ENCODE data around the gene ZDHHC14.

ZDHHC14 gene

DNA sequence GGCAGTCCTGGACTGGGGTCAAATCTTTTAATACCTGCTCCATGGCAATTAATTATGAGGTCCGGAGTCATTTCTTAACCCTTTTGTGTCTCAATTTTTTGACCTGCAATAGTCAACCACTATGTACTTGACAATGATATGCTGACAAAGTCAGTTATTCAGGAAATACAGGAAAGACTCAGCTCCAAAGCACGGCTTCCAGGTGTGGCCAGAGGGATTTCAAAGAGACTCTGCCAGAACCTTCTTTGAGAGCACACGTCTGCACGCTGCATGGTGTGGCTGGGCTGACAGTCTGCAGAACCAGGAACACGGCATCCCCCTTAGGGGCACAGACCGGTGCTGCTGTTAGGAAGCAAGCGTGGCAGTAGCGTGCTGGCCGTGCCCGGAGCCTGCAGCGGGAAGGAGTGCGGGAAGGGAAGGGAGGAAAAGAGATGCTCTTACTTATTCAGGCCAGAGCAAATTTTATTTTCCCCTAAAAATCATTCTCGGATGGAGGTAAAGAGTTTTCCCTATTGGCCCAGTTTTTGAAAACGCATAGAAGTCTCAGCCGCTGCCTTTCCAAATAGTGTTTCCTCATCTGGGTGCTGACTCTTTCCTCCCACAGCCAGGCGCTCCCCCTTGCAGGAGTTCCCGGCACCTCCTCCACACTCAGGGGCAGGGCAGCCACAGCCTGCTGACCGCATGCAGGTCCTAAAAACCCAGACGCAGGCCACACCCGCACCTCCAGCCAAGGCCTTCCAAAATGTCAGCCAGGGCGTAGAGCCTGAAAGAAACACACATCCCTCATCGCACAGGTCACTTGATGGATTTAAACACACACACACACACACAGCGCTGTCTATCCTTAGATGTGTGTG lies 254.6 kb downstream of the ZDHHC14 start:
- H3K9ac ChIP-seq (ENCODE audit: low read length): no peak overlapping the region
- no peaks in the 10 kb centered on the region for H3K4me1 ChIP-seq (ENCODE audit: control insufficient read depth, insufficient read depth, low read length)
- no peaks in the 10 kb centered on the region for H3K36me3 ChIP-seq (ENCODE audit: control insufficient read depth, insufficient read depth, low read length)
- no peak overlapping the region for H3K4me3 ChIP-seq (ENCODE audit: low read length)
- H3K27me3 ChIP-seq (ENCODE audit: control insufficient read depth, insufficient read depth, low read length): no peaks in the 10 kb centered on the region
- H3K9me3 ChIP-seq (ENCODE audit: control insufficient read depth, low read length): no peaks in the 10 kb centered on the region

DNA sequence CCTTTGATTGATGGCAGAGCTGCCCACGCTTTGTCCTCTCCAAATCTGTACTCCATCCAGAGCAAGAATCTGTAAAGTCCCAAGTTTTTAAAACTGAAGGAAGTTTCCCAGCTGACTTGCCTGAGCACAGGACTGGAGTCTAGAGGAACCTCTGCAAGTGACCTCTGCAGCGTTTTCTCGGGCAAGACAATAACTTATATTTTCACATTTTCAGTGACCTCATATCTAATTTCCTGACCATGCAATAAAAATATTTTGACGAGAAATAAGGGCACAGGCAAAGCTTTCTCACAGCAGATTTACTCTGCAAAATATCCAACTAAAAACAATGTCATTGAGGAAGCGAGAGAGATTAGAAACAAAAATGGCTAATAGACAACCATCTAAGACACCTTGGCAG lies 256.5 kb downstream of the ZDHHC14 start:
- Histone ChIP-seq H3K27me3 (ENCODE audit: control insufficient read depth, insufficient read depth, low read length) (no peaks in the 10 kb centered on the region), H3K4me3 (ENCODE audit: low read length) (no peak overlapping the region), H3K4me1 (ENCODE audit: control insufficient read depth, insufficient read depth, low read length) (no peaks in the 10 kb centered on the region), H3K9me3 (ENCODE audit: control insufficient read depth, low read length) (no peaks in the 10 kb centered on the region), H3K9ac (ENCODE audit: low read length) (no peak overlapping the region), H3K36me3 (ENCODE audit: control insufficient read depth, insufficient read depth, low read length) (no peaks in the 10 kb centered on the region)

- H3K4me1 ChIP-seq (ENCODE audit: control insufficient read depth, insufficient read depth, low read length): no peaks in the 10 kb centered on the region
- no peak overlapping the region for H3K9ac ChIP-seq (ENCODE audit: low read length)
- no peaks in the 10 kb centered on the region for H3K9me3 ChIP-seq (ENCODE audit: control insufficient read depth, low read length)
- no peaks in the 10 kb centered on the region for H3K27me3 ChIP-seq (ENCODE audit: control insufficient read depth, insufficient read depth, low read length)
- no peaks in the 10 kb centered on the region for H3K36me3 ChIP-seq (ENCODE audit: control insufficient read depth, insufficient read depth, low read length)
- no peak overlapping the region for H3K4me3 ChIP-seq (ENCODE audit: low read length)
These were observed 257.1 kb downstream of the ZDHHC14 start for GRCh38 chr6:157637941-157638662.

- Histone ChIP-seq H3K36me3 (ENCODE audit: control insufficient read depth, insufficient read depth, low read length) (no peaks in the 10 kb centered on the region), H3K4me1 (ENCODE audit: control insufficient read depth, insufficient read depth, low read length) (no peaks in the 10 kb centered on the region), H3K27me3 (ENCODE audit: control insufficient read depth, insufficient read depth, low read length) (no peaks in the 10 kb centered on the region), H3K9ac (ENCODE audit: low read length) (no peak overlapping the region), H3K9me3 (ENCODE audit: control insufficient read depth, low read length) (no peaks in the 10 kb centered on the region), H3K4me3 (ENCODE audit: low read length) (no peak overlapping the region)
These were observed 257.8 kb downstream of the ZDHHC14 start for GRCh38 chr6:157638779-157639178.

DNA sequence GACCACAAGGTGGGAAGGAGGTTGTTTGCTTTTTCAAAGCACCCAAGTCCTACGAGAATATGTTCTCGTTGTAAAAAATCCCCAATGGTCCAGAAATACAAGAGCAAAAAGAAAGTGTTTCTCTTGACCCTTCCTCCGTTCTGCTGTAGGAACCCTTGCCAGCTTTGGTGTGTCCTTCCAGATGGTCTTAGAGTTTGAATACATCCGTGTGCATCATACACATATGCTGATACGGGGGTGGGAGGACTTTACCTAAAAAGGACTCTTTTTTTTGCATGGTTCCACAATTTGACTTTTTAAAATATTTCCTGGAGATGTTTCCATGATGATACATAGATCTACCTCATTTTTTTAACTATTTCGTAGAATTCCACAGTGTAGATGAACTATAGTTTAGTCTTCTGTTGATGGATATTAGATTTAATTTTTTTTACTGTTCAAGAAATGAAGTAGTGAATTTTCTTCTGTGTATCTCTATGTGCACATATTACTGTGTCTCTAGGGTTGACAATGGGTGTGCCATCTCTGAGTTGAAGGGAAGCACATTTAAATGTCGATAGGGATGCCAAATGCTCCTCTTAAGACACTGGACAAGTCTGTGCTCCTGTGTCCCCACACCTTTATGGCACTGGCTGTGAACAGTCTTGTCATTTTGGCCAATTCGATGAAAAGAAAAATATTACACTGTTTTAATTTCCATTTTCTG lies 259.9 kb downstream of the ZDHHC14 start:
- no peaks in the 10 kb centered on the region for H3K4me1 ChIP-seq (ENCODE audit: control insufficient read depth, insufficient read depth, low read length)
- H3K4me3 ChIP-seq (ENCODE audit: low read length): no peak overlapping the region
- no peaks in the 10 kb centered on the region for H3K36me3 ChIP-seq (ENCODE audit: control insufficient read depth, insufficient read depth, low read length)
- no peaks in the 10 kb centered on the region for H3K9me3 ChIP-seq (ENCODE audit: control insufficient read depth, low read length)
- H3K27me3 ChIP-seq (ENCODE audit: control insufficient read depth, insufficient read depth, low read length): no peaks in the 10 kb centered on the region
- no peak overlapping the region for H3K9ac ChIP-seq (ENCODE audit: low read length)

DNA sequence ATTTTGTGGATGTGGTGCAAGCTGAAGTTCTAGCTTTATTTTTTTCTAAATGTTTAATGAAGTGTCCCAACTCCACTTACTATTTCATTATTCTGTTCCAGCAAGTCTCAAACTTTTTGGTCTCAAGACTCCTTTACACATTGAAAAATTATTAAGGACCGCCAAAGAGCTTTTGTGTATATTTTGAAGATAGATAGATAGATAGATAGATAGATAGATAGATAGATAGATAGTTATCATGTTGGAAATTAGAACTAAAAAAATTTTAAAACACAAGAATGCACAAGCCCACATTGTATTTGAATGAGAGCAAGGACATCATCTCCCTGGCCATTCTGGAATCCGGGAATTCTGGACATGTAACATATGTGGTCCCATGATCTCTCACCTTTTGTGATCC lies 260.8 kb downstream of the ZDHHC14 start:
- Histone ChIP-seq H3K9ac (ENCODE audit: low read length) (no peak overlapping the region), H3K4me3 (ENCODE audit: low read length) (no peak overlapping the region), H3K9me3 (ENCODE audit: control insufficient read depth, low read length) (no peaks in the 10 kb centered on the region), H3K4me1 (ENCODE audit: control insufficient read depth, insufficient read depth, low read length) (no peaks in the 10 kb centered on the region), H3K36me3 (ENCODE audit: control insufficient read depth, insufficient read depth, low read length) (no peaks in the 10 kb centered on the region), H3K27me3 (ENCODE audit: control insufficient read depth, insufficient read depth, low read length) (no peaks in the 10 kb centered on the region)

- Histone ChIP-seq H3K36me3 (ENCODE audit: control insufficient read depth, insufficient read depth, low read length) (no peaks in the 10 kb centered on the region), H3K4me3 (ENCODE audit: low read length) (no peak overlapping the region), H3K9ac (ENCODE audit: low read length) (no peak overlapping the region), H3K9me3 (ENCODE audit: control insufficient read depth, low read length) (no peaks in the 10 kb centered on the region), H3K4me1 (ENCODE audit: control insufficient read depth, insufficient read depth, low read length) (no peaks in the 10 kb centered on the region), H3K27me3 (ENCODE audit: control insufficient read depth, insufficient read depth, low read length) (no peaks in the 10 kb centered on the region)
These were observed 261.7 kb downstream of the ZDHHC14 start for GRCh38 chr6:157642736-157643135.

GRCh38 chr6:157644043-157644810 lies 263.2 kb downstream of the ZDHHC14 start:
- H3K9me3 ChIP-seq (ENCODE audit: control insufficient read depth, low read length): no peaks in the 10 kb centered on the region
- no peak overlapping the region for H3K9ac ChIP-seq (ENCODE audit: low read length)
- no peak overlapping the region for H3K4me3 ChIP-seq (ENCODE audit: low read length)
- no peaks in the 10 kb centered on the region for H3K4me1 ChIP-seq (ENCODE audit: control insufficient read depth, insufficient read depth, low read length)
- no peaks in the 10 kb centered on the region for H3K36me3 ChIP-seq (ENCODE audit: control insufficient read depth, insufficient read depth, low read length)
- H3K27me3 ChIP-seq (ENCODE audit: control insufficient read depth, insufficient read depth, low read length): no peaks in the 10 kb centered on the region

DNA sequence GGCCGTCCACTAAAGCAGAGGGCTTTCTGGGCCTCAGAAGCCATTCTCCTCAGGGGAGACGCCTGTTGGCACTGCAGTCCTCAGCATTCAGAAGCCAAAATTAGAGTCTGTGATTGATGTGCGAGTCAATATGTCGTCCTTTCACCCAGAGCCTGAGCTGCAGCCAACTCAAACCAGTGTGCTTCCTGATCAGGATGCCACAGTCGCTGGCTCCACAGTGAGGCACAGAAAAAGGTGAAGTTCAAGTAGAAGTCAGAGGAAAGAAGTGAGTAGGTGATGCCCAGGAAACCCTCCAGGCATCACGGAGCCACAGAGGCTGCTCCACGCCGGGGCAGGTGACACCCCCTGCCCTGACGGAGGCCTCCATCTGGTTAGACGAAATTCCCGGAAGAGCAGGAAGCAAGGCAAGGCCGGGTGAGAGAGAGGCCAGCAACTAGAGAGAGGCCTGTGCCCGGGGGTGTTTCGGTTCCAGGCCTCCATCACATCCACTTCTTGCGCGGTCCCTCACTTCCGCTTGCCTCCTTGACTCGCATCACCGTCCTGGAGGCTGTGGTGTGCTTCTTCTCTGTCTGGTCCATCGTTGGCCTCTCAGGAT lies 264.3 kb downstream of the ZDHHC14 start:
- Histone ChIP-seq H3K36me3 (ENCODE audit: control insufficient read depth, insufficient read depth, low read length) (no peaks in the 10 kb centered on the region), H3K9ac (ENCODE audit: low read length) (no peak overlapping the region), H3K4me3 (ENCODE audit: low read length) (no peak overlapping the region), H3K4me1 (ENCODE audit: control insufficient read depth, insufficient read depth, low read length) (no peaks in the 10 kb centered on the region), H3K9me3 (ENCODE audit: control insufficient read depth, low read length) (no peaks in the 10 kb centered on the region), H3K27me3 (ENCODE audit: control insufficient read depth, insufficient read depth, low read length) (no peaks in the 10 kb centered on the region)

DNA sequence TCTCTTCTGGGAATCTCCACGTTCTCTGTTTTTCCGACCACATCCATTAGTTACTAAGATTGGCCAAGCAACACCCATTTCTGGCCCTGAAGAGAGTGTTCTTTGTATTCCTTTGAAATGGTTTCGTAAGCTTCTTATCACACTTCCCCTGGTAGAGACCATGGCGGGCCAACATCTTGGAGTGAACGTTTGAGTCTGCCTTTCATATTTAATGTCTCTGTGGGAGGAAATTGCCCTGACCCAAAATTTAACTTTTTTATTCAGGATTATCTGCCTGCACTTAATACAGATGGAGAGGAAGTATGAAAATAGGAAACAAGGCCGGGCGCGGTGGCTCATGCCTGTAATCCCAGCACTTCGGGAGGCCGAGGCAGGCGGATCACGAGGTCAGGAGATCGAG lies 265.0 kb downstream of the ZDHHC14 start:
- Histone ChIP-seq H3K9me3 (ENCODE audit: control insufficient read depth, low read length) (no peaks in the 10 kb centered on the region), H3K27me3 (ENCODE audit: control insufficient read depth, insufficient read depth, low read length) (no peaks in the 10 kb centered on the region), H3K36me3 (ENCODE audit: control insufficient read depth, insufficient read depth, low read length) (no peaks in the 10 kb centered on the region), H3K9ac (ENCODE audit: low read length) (no peak overlapping the region), H3K4me1 (ENCODE audit: control insufficient read depth, insufficient read depth, low read length) (no peaks in the 10 kb centered on the region), H3K4me3 (ENCODE audit: low read length) (no peak overlapping the region)

- Histone ChIP-seq H3K9me3 (ENCODE audit: control insufficient read depth, low read length) (no peaks in the 10 kb centered on the region), H3K4me1 (ENCODE audit: control insufficient read depth, insufficient read depth, low read length) (no peaks in the 10 kb centered on the region), H3K4me3 (ENCODE audit: low read length) (no peak overlapping the region), H3K9ac (ENCODE audit: low read length) (no peak overlapping the region), H3K36me3 (ENCODE audit: control insufficient read depth, insufficient read depth, low read length) (no peaks in the 10 kb centered on the region), H3K27me3 (ENCODE audit: control insufficient read depth, insufficient read depth, low read length) (no peaks in the 10 kb centered on the region)
These were observed 266.4 kb downstream of the ZDHHC14 start for GRCh38 chr6:157647261-157647915.

Measured in mucosa of stomach (tissue), 1 donor.